Activated CD4-positive, alpha-beta T cell treated with anti-CD3 and anti-CD28 coated beads, Interleukin-2, amount 50 U/mL, for 16 hours (primary cell): Measurements from ENCODE around the gene LAS1L.
"Not testable (repeated sequence)": the region's sequence is repeated elsewhere in the genome, so short reads cannot be mapped to it uniquely, and the experiment has no call there.

Experiments
- DNase-seq: peaks from one replicate; pipeline ENCODE4 v3.0.0-alpha.2; 2020

Gene LAS1L

DNA sequence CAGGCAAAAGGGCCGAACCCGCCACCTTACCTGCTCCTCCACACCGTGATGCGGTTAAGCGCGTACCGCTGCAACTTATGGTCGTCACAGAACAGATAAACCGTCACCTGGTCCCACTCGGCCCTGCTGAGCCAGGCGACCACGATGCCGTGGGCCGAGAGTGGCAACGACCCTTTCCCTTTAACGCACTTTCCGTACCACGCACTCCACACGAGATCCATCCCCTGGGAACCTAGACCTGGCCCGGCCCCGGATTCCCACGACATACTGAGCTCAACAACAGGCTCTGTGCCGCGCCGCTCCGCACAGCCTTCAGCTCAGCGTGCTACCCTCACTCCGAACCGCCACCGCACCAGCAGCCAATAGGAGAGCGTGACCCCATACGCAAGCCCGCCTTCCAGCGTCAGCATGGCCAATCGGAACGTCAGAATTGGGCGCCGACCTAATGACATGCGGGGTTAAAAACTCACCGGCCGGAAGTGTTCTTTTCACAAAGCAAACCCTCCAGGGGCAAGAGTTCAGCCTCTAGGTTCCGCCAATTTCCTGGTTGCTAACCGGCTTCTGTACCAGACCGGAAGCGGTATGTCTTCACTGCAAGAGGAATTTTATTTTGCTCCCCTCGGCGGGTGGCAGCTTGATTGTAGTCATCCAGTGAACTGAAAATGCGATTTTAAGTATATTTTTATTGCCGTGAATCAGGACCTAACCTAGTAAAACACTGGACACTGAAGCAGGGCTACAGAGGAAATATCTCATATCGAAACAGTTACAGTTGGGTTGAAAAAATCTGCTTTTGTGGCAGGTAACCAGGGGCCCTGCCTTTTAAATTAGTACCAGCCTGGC, at the start of gene LAS1L:
Gene LAS1L (minus strand): TSS at position 338 of the 843 bp plus-strand sequence. CDS start 72 bp downstream, at position 266.
- peak; percentile 94 for DNase-seq

- DNase-seq, result no peak
Measured at GRCh38 chrX:65582450-65583082, 48.0 kb upstream of the LAS1L start.

DNA sequence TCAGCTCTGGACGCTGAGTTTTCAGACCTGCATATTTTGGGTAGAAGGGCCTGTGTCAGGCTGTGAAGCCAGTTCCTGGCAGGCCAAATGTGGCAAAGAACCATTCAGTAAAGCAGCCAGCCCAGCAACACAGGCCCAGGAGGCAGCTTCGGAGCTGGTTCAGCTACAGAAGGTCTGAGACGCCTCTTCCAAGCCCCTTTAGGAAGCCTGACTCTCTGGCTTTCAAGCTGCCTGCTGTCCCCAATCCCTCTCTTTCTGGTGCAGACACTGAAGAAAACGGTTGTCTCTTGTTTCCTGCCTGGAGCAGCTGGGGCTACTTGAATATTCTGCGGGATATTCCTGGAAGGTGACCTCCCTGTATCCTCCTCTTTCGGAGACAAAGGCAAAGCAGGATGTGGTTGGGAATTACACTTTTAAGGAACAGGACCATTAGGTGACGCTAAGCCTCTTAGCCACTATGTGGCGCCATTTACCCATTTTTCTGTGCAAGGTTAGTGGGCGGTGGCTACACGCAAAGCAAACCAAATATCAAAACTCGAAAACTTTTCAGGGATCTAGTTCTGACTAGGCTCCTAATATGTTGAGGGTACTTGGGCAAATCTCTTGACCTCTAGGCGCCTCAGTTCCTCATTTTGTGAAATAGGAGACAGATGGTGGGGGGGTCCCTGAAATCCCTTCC, 47.2 kb upstream of the LAS1L start:
- DNase-seq, result peak; percentile 73

DNA sequence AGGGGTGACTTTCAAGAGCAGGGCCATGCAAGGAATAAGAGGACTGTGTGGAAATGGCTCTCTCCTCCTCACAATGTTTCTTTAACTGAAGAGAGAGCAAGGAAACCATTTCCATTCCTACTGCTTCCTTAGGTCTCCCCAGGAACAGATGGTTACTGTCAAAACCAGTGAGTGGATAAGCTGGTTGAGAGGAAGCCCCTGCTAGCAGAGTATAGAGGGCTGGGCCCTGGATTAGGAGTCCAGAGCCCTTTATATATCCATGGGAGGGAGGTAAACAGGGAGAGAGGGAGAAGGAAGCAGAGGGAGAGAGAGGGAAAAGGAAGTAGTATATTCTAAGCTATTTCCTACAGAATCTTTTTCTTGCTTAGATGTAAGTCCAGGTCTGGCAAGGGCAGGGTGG, 43.8 kb upstream of the LAS1L start:
- no peak for DNase-seq

DNA sequence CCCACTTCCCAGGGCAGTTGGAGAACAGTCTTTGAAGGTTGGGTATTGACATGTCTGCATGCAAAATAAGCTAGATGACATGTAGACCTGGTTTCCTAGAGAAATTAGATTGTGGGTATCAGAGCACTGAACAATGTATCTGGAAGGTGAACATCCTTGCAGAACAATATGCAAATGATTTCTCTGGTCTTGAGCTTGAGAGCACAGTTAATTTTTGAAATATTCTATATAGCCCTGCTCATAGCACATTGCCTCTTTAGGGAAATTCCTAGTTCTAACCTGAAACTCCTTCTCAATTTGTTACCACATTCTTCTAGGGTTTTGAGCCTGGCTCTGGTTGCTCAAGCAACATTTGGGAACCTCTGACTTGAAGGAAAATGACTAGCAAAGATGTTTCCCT, 41.6 kb upstream of the LAS1L start:
- no peak for DNase-seq

- no peak for DNase-seq
Measured at GRCh38 chrX:65575022-65575421, 40.4 kb upstream of the LAS1L start.

GRCh38 chrX:65574356-65574755, 39.8 kb upstream of the LAS1L start:
- DNase-seq, result no peak

DNA sequence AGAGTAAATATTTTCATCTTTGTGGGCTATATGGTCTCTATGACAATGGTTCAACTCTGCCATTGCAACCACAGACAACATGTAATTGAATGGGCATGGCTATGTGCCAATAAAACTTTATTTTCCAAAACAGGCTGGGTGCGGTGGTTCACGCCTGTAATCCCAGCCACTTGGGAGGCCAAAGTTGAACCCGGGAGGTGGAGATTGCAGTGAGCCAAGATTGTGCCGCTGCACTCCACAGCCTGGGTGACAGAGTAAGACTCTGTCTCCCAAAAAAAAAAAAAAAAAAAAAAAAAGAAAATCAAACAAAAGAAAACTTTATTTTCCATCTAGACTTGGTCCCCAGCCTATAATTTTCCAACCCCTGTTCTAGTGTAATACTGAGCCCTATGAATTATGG, 38.4 kb upstream of the LAS1L start:
- no peak for DNase-seq

DNA sequence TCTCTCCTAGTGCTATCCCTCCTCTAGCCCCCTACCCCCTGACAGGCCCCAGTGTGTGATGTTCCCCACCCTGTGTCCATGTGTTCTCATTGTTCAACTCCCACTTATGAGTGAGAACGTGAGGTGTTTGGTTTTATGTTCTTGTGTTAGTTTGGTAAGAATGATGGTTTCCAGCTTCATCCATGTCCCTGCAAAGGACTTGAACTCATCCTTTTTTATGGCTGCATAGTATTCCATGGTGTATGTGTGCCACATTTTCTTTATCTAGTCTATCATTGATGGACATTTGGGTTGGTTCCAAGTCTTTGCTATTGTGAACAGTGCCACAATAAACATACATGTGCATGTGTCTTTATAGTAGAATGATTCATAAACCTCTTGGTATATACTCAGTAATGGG, 28.3 kb upstream of the LAS1L start:
- DNase-seq, result not testable (repeated sequence)

GRCh38 chrX:65551489-65552339, 17.1 kb upstream of the LAS1L start:
- DNase-seq, result no peak

DNA sequence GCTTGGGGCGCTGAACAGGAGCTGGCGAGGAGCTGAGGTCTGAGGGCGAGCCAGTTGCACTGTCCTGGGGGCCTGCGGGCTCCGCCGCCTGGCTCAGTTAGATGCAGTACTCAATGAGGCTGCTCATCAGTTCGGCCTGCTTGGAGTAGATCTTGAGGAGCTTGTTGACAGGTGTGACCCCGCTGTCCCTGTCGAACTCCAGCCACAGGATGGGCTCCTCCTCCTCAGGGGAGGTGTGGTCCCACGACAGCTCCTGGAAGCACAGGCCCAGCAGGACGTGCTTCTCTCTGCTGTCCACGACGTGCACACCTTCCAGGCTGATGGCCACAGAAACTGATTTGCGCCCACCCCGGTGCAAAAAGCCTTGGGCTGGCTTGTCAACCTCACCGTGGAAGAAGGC, 16.5 kb upstream of the LAS1L start:
- no peak for DNase-seq

DNA sequence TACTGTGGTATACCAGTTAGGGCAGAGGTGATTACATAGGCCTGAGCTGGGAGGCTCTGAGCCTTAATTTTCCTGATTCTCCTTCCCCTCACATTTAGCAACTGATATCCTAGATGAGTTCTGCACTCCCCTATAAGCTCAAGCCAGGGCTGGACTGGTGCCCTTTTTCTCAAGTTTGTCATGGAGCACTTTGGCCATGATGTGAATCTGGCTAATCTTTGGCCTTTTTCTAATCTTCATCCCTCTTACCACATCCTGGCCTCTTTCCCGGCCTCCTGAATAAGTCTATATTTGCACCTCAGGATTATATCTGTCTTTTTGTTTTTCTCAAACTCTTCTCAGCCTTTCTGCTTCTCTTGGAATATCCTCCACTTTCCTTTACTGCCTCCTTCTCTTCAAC, 10.9 kb upstream of the LAS1L start:
- no peak for DNase-seq

DNA sequence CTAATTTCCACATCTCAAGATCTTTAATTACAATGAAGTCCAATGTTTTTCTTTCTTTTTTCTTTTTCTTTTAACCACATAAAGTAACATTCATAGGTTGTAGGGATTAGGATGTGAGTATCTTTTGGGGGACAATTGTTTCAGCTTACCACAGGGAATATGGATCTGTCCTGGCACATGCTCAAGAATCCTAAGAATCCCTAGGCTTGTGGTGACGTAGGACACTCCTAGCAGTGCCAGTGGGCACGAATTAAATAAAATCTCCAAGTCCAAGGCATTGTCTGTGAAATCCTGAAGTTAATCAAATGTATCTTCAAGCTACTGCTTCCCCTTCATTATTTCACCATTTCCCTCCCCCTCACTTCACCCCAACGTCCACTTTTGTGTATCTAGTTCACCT, 2.6 kb upstream of the LAS1L start:
- DNase-seq, result no peak

GRCh38 chrX:65536291-65536690, 1.7 kb upstream of the LAS1L start:
- DNase-seq, result no peak

DNA sequence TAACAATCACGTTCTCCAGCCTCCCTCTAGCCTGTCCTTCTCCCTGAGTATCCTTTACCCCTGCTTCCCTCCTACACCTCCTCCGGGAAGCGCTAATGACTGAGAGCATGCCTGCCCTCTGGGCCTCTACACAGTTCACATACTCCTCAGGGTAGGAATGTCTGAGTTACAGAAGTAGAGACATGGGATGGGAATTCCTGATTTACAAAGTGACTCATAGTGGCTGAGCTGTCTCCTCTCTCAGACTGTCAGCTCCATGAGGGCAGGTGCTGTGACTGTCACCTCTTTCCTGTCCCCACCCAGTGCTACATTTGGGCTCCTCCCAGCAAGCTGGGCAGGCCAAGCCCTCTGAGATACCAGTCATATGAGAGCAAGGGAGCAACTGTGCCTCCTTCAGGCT, 2.6 kb downstream of the LAS1L start:
- DNase-seq, result no peak

DNA sequence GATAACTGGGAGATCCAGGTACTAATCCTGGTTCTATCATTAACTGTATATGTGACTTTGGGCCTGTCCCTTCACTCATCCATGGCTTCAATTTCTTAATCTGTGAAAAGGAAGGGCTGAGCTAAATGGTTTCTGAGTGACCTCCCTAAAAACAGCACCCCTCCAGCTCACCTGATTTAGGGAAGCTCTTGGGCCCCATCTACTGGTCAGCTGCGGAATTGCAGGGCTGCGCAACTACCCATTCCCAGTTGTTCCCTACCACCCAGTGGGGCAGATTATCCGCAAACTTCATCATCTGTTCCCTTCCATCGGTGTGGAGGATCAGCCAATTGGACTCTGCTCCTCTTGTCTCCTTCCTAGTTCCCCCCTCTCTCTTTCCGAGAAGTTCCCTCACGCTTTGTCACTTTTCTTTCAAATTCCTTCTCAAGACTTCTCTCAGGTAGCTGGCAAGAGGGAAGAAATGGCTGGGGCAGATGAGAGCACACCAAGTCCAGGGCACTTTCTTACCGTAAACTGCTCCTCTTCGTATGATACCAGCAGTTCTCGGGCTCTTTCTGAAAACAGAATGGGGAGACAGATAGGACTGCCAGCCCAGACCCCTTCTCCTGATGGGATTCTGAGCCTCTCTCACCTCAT, 5.8 kb downstream of the LAS1L start:
- DNase-seq, result peak; percentile 51

DNA sequence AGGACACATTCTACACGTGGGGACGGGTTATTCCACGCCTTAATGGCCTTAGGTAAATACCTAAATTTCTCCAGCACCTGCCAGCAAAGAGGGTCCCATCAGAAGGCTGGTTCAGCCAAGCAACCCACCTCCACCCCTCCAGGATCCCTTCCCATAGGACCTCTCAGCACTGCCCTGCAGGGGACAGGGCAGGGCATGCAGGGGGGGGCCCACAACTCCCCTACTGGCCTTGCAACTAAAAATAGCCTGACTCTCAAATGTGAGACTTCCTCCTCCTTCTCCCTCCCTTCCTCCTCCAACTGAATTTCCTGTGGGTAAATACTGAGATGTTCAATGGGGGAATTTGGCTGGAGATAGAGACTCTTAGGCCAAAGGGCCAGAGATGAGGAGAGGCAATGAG, 6.3 kb downstream of the LAS1L start:
- DNase-seq, result no peak

DNA sequence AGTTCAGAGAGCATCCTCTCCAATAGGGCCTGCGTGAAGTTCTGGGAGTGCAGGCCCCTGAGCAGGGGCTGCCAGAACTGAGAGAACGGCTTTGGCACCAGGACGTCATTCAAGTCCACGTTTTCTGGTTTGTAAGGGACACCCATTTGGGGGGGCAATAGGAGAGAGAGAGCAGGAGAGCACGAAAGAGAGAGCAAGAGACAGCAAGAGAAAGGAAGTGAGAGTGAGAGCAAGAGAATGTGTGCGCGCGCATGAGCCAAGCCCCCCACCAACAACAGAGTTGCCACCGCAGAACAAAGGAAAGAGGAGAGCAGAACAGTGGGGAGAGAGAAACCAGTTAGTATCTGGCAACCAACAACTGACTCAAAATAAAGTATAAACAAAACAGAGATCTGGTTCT, 10.4 kb downstream of the LAS1L start:
- DNase-seq, result no peak

DNA sequence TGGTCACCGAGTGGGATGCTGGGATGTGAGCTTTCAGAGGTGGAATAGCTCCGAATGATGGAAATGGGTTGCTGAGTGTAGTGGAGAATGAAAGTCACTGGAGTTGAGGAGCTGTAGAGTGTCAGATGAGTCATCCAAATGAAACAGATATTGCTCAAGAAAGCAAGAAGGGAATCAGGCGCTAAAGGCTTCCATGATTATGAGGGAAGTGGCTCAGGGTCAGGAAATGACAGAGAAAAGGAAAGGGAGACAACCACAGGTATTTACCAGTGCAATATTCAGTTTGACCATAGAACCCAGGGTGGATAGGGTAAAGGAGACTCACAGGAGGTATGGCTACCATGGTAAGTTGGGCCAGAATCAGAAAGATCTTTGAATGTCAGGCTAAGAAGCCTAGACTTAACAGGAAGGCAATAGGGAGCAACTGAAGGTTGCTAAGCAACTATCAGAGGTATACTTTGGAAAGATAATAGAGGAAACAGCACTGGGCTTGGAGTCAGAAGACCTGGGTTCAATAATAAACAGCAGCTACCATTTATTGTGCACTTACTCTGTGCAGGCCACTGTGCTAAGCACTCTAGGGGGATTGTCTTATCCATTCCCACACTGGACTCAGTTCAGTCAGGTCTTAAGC, 11.7 kb downstream of the LAS1L start:
- no peak for DNase-seq

DNA sequence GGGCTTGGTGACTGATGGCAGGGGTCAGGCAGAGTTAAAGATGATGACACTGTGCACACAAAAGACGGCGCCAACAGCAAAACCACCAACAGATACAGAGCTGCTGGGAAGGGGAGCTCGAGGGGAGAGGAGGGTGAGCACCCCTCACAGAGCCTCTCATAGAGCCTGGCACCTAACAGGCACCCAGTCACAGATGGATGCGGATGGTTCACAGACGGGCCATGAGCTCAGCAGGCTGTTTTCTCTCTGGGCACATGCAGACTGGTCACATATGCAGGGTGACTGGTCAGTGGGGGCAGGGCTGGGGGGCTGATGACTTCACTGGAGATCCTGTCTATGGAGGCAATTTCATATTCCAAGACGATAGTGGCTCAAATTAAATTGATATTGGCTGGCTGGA, 15.1 kb downstream of the LAS1L start:
- DNase-seq, result not testable (repeated sequence)

GRCh38 chrX:65518980-65519379, 15.6 kb downstream of the LAS1L start:
- DNase-seq, result not testable (repeated sequence)

GRCh38 chrX:65517923-65518322, 16.7 kb downstream of the LAS1L start:
- no peak for DNase-seq
